ENCODE data around the gene EVA1A.

The EVA1A gene

DNA sequence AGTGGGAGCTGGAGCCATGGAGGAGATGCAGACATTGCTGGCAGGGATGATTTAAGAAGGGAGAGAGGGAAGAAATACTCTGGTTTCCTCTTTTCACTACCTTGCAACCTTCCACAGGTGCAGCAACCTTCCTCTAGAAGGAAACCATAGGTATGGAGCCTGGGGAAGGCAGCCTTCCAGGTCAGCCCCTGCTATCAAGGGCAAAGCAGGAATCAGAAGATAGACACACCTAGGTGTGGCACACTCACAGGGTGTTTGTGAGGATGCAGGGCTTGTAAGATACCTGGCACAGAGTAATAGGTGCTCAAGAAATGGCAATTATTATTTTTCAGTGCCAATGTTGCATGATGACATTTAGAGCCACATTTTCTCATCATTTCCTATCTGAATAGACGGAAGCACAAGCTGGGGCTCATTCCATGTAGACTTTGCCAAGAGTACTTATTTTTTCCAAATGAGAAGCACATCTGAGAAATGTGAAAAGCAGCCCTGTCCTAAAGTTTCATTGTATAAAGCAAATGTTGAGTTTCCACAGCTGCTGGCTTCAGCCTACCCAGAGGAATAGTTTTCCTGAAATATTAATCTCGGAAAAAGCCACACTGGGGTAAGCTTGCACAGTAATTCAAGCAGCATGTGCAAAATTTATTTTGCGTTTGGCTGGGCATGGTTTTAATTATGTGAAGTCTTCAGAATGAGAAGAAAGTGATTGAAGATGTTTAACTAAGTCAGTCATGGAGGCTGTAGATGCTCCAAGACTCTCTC lies 20.6 kb downstream of the EVA1A start:
- DNase-seq: peak; percentile 85

DNA sequence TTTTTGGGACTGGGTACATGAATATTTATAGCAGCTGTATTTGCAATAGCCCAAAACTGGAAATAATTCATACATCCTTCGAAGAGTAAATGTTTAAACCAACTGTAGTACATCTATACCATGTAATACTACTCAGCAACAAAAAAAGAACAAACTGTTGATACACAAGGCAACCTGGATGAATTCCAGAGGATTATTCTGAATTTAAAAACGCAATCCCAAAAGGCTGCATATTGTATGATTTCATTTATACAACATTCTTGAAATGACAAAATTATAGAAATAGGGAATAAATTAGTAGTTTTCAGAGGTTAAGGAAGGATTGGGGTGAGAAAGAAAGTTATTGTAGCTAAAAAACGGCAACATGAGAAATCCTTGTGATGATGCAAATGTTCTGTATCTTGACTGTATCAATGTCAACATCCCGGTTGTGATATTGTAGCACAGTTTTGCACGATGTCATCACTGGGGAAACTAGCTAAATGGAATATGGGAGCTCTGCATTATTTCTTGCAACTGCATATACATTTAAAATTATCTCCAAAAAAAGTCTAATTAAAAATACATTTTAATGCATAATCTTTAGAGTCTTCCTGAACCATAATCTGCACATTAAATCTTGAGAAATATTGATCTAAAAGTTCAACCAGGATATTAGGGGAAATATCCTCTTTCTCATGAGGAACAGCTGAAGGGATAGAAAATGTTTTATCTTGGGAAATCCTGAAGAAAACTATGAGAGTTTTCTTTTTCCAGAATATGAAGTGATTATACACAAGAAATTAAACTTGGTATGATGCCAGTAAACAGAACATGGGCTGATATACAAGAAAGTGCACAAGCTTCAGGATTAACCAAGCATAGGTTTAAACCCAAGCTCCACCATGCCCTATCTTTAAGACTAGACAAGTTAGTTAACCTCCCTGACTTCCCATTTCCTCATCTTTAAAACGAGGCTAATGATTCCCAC lies 21.9 kb downstream of the EVA1A start:
- DNase-seq: no peak

DNA sequence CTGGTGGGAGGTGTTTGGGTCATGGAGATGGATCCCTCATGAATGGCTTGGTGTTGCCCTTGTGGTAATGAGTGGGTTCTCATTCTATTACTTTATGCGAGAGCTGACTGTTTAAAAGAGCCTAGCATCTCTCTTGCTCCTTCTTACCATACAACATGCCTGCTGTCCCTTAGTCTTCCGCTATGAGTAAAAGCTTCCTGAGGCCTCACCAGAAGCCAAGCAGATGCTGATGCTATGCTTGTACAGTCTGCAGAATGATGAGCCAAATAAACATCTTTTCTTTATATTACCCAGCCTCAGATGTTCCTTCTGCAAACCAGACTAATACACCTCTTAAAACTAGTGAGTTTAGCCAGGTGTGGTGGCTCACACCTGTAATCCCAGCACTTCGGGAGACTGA lies 23.1 kb downstream of the EVA1A start:
- DNase-seq: no peak

DNA sequence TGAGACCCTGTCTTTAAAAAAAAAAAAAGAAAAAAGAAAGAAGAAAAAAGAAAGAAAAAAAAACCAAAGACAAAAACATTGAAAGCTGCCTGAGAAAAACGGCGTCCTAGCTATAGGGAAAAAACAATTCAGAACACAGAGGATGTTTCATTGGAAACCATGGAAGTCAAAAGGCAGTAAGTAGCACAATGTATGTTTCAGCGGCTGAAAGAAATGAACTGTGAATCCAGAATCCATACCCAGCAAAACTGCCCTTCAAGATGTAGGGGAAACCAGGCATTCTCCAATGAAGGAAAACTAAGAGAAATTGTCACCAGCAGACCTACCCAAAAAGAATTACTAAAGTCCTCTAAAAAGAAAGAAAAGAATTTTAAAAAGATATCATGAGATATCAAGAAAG lies 27.6 kb downstream of the EVA1A start:
- DNase-seq: no peak

DNA sequence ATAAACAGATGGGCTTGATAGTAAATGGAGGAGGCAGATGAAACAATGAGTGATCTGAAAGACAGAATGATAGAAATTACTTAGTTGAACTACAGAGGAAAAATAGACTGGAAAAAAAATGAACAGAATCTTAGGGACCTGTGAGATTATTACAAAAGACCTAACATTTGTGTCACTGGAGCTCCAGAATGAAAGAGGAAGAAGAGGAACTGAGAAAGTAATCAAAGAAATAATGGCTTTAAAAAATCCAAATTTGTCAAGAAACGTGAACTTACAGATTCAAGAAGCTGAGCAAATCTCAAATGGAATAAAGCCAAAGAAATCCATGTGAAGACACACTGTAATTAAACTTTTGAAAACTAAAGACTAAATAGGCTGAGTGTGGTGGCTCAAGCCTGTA lies 28.3 kb downstream of the EVA1A start:
- DNase-seq: no peak

DNA sequence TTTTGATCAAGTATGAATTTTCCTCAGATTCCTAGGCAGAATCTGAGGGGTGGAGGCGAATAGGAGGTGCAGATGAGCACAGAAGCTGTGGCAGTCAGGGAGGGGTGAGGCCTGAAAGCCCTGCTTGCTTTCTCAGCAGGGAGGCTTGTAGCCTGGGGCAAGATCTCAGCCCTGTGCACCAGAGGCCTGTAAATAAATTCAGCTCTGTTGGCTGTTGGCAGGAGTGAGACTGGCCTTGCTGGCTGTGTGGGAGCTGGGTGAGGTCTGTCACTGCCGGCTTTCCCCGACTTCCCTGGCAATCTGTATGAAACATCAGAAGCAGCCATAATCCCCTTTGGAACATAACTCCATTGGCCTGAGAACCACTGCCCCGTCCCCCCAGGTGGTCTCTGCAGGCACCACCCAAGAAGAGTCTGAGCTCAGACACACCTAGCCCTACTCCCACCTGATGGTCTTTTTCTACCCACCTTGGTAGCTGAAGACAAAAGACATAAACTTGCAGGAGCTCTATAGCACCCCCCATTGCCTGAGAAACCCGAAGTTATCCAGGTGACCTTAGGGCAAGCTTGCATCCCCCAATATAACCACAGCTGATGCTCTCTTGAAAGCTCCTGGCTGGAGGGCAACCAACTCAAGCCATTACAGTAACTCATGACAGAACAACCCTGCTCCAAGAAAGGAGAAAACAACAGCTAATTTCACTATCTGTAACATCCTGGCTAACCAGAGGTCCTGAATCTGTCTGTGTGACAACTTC lies 32.3 kb downstream of the EVA1A start:
- DNase-seq: peak; percentile 54

DNA sequence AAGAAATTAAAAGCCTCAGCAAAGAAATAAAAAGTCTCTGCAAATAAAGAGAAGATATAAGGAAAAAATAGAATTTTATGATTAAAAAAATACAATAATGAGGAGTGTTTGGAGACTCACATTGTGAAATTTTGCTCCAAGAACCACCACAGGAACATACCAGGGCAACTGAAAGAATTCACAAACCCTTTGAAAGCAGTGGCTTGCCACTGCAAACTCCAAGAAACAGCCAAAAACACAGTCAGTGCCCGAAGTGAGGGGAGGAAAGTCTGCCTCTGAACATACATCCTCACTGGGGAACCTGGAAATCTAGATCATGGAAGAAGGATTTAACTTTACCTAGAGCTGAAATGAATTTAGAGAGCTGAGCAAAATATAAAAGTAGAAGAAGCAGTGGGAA lies 33.1 kb downstream of the EVA1A start:
- peak; percentile 38 for DNase-seq

DNA sequence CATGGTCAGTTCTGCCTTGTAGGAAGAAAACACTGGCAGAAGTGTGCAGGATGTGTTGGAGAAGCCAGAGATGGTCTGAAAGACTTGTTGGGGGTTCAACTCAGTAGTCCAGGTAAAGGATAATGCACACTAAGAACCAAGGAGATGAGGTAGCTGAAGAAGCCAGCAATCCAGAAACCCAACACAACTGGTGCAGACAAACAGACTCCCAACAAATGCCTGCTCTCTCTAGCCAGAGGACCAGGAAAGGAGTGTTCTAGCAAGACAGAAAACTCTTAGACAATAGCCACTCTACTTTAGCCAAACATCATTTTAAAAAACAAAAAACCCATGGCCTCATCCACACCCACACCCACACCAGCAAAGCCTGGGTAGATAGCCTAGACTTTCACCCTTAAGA lies 33.9 kb downstream of the EVA1A start:
- DNase-seq: no peak

DNA sequence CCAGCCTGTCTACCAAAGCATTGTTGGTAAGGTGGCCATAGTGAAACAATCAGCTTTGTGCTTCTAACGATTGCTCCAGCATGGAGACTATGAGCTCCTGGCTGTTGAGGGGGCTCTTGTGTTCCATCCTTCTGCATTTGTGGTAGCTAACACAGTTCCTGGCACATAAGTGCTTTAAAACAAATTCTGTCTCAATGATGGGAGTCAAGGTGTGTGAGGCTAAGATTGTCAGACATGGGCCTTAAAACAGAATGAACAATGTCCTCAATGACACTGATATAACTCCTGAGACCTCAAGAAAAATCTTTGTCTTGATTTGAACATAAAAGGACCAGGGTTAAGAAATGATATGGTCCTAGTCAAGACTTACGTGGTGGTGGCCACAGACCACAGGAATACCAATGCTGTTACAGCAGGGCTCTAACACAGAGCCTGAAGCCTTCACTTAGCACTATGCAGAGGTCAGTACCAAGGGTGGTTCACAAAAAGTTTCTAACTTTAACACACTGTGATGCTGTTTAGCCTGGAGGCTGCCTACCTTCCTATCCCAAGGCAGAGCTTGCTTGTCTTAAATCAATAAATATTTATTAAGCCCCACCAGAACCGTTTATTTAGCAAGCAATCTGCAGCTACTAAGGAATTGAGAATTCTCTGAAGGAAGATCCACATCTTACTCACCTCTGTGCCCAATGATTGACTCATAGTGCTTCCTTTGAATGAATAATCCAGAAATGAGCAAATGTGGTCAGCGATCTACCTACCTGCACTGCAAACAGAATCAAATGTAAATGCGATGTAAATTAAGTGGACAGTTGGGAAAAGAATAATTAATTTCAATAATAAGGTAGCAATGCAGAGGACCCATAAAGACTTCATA lies 35.1 kb downstream of the EVA1A start:
- no peak for DNase-seq

DNA sequence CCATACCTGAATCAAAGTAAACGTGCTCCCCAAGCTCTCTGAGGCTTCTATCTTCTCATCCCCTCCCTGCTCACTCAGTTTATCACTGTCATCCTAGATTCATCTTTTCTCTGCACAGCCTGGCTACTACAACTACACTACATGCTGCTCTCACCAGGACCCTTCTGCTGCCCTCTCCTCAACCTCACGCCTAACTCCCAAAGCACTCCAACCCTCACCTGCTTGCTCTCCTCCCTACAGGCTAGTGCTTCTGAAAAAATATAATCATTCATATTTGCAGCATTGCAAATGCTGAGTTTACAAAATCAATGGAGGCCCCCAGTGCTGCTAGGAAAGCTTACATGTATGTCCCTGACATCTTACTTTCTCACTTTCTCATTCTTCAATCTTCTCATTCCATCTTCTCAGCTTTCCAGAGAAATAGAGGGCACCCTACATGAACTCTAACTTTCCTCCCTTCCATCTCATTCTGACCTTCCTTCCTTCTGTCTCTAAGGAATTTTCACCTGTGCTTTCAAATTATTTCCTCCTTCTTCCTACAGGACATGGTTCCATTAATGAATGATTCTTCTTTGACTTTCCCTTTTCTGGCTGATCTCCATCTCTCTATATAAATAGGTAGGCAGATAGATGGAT lies 36.3 kb downstream of the EVA1A start:
- no peak for DNase-seq

DNA sequence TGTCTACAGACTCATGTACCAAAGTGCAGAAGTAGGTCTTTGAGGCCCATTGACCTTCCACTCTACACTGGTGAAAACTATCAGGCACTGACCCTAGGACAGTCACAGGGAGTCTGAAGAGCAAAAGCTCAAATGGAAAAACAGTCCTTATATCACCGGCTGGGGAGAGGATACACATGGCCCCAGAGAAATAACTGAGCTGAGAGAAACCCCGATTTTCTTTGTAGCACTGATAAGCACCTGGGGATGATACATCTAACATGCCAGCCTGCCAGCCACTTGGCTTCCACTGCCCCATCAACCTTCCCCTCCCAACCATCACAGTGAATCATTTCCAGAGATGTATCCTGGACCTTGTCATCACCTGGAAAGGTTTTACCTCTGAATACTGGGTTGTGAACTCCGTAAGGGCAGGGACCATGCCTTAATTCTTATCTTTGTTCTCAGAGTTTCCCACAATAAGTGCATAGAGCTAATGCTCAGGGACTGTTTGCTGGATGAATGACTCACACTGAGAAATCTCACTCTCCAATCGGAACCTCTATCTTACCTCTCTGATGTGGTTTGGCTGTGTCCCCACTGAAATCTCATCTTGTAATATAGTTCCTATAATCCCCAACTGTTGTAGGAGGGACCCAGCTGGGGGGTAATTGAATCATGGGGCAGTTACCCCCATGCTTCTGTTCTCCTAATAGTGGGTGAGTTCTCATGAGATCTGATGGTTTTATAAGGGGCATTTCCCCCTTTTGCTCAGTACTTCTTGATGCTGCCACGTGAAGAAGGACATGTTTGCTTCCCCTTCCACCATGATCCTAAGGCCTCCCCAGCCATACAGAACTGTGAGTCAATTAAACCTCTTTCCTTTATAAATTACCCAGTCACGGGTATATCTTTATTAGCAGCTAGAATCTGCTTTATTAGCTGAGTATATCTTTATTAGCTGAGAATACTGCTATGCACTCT lies 37.1 kb downstream of the EVA1A start:
- peak; percentile 64 for DNase-seq

DNA sequence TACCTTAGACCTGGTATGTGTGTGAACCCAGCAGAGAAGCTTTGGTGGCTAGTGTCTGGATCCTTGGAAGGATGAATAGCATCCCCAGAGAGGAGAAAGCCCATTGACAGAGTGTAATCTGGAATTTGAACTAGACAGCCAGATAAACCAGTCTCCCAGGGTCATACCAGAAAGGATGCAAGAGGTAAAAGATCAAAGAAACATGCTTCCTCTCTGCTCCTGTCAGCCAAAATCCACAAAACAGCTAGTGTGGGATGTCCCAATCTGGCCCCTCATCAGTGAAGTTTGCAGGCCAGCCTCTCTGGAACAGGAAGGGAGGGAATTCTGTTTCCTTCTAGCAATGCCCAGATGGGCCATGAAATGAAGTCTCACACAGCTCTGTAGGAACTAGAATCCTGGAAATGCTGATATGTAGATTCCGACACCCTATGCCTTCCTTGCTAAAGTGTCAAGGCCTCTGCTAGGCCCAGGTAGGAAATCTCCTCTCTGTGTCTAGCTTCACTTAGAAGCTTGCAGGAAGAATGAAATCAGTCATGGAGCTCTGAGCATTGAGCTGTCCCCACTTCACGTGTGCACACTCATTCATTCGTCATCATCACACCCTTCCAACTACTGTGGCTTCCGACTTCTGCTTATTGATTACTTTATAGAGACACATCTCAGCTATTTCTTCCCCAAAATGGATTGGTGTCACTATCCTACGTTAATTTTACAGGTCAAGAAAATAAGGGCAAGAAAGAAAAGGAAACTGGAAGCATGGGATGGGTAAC lies 38.0 kb downstream of the EVA1A start:
- no peak for DNase-seq

DNA sequence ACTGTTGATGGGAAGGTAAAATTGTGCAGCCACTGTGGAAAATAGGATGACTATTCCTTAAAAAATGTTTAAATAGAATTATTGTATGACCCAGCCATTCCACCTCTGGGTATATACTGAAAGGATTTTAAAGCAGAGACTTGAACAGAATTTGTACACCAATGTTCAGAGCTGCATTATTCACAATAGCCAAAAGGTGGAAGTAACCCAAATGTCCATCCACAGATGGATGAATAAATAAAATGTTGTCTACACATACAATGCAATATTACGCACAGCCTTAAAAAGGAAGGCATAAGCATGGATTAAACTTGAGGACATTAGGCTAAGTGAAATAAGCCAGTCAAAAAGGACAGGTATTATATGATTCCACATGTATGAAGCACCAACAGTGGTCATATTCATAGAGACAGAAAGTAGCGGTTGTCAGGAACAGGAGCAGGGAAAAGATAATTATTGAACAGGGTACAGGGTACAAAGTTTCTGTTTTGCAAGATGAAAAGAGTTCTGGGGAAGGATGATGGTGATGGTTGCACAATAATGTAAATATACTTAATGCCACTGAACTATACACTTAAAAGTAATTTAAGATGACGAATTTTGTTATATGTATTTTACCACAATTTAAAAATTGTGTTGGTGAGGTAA lies 39.4 kb downstream of the EVA1A start:
- no peak for DNase-seq

DNA sequence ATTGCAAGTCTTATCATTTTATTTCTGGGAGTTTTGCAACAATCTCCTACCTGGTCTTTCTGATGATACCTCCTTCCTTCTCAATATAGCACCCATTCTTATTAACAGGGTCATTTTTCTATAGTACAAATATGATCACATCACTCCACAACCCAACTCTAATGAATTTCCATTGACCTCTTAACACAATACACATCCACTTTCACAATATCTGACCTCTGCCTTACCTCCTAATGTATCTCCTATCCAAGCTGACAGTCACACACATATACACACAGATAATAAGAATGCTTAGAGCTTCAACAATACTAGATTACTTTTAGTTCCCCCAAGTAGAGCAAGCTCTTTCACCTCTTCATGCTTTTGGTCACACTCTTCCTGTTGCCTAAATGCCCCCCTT lies 40.9 kb downstream of the EVA1A start:
- no peak for DNase-seq

DNA sequence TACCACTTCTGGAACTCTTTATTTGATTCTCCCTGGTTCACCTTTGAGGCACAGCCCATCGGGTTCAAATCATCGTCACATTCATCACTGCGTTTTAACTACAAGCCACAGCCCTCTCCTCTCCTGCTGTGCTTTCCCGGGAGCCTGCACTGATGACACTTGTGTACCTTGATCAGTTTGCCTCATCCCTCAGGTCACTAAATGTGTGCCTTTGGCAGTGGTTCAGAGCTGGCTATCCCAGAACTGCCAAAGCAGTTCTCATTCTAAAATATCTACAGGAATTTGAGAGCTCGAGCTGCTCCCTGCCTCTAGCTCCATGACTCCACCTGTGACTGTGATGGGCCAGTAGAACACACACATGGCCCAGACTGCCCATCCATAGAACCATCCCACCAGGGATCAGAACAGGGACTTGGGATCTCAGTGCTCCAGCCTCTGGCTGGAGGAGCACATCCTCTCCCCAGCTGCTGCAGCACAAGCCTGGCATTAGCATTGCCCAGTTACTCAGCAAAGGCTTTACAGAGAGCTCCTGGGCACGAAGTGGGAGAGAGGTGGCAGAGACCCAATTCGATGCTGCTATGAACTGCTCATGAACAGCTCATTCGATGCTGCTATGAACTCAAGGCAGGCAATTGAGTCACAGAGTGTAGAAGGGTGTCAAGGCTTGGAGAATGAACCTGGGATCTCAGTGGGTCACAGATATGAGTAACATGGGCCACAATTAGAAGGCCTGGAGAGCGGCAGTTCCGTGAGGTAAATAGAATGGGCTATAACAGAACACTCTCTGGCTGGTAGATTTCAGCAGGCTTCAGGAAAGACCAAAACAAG lies 41.9 kb downstream of the EVA1A start:
- DNase-seq: no peak

DNA sequence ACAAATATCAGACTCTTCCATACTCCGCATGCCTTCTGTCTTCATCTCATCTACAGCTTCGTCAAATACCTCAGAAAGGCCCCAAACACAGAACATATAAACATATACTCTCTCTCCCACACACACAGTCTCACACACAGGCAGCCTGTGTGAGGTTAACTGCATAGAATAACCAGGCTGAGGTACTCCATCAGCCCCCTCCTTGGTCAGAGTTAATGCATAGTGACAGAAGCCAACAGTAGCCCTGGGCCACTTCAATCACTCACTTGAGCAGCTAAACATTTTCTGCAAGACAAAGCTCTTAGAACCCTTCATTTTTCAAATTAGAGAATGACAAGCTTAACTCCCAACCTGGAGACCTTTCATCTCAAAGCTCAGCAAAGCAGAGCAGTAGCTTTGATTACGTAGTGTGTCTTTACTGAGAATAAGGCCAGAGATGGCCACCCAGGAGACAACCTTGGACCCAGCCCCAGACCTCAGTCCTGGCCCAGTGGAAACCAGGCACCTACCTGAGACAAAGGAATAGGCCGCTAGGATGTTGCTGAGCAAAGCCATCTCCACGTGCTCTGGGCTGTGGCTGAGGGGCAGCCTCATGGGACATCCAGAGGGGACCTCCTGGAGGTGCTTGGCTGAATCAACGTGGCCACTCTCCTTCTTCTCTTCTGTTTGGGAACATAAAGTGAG lies 43.0 kb downstream of the EVA1A start:
- no peak for DNase-seq
